ENCODE data around the gene MUL1.

GRCh38 chr1:20472121-20472520, 35.8 kb downstream of the MUL1 start:
- TF ChIP-seq CTCF (IDR thresholded peaks at IDR 0.05), result no peak
- no peak for TF ChIP-seq CREB1 (CRISPR knock-in tag; IDR thresholded peaks at IDR 0.05)
- no peak for TF ChIP-seq SP1 (CRISPR knock-in tag; conservative IDR thresholded peaks at IDR 0.05)

Measured in WTC11 (cell line).